DMS153 treated with DMSO at 0.1 percent for 48 hours (cell line): ENCODE results near the gene FRMD3.

ENCODE experiments used
- DNase-seq: peaks from one replicate; lab custom pipeline; 2025; ENCODE audit not compliant: unreplicated experiment; lab: John Stamatoyannopoulos, UW

FRMD3 gene

DNA sequence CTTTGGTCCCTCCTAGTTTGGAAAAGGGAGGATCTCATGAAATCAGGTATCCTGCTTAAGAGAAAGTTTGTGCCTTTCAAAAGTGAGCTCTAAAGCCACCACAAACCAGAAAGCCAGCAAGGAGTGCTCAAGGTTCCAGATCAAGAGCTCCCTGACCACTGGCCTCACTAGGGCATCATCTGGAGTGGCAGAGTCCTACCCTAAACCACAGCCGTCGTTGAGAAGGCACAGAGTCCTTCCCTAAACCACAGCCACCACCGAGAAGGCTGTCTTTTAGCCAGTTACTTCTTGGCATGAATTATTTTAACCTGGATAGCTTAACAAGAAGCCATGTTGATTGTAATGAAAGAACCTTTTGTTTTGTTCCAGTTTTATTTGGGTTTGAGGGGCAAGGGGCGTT lies 102.9 kb downstream of the FRMD3 start:
- DNase-seq: no peak

DNA sequence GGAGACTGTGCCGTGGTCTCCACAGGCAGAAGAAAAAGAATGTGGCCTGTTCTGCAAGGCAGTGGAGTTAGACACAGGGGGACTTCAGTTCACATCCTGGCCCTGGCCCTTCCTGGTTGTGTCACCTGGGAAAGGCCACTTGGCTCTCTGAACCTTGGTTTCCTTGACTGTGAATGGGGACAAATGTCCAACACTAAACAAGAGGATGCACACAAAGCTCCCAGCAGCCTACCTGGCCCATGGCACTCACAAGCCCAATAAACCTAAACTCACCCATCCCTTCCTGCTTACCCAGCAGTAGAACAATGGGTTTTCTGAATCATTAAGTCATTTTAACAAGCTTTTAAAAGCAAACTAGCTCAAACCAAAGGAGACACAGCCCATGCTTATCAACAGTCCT lies 103.9 kb downstream of the FRMD3 start:
- no peak for DNase-seq

DNA sequence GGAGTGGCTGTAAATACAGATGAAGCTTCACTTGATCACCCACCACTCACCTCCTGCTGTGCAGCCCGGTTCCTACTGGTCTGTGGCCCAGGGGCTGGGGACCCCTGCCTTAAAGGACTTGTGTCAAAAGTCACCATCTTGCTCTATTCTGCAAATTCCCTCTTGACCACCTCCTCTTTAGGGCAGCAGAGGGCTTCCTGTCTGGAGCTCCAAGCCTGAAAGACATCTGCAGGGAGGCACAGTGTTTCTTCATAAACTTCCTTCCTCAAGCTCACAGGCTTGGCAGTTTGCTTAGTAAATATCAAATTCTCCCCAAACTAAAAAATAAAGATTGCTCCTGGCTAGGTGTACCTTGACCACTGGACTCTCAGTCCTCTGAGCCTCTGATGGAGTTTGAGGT lies 104.4 kb downstream of the FRMD3 start:
- no peak for DNase-seq

DNA sequence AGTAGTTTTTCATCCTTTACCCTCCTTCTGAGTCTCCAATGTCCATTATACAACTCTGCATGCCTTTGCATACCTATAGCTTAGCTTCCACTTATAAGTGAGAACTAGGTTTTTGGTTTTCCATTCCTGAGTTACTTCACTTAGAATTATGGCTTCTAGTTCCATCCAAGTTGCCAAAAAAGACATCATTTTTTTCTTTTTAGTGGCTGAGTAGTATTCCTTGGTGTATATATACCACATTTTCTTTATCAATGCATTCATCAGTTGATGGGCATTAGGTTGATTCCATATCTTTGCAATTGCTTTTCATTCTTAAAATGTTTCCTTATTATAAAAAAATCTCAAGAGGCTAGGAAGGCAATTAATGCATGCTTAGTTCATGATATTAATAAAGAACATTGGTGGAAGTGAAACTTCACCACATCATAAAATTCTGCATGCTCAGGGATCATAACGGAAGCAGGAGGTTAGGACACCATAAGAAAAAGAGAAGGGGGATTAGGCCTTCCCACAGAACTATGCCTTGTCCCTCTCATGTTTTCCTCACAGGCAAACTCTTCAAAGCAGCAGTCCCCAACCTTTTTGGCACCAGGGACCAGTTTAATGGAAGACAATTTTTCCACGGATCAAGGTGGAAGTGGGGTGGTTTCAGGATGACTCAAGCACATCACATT lies 105.2 kb downstream of the FRMD3 start:
- DNase-seq: no peak

DNA sequence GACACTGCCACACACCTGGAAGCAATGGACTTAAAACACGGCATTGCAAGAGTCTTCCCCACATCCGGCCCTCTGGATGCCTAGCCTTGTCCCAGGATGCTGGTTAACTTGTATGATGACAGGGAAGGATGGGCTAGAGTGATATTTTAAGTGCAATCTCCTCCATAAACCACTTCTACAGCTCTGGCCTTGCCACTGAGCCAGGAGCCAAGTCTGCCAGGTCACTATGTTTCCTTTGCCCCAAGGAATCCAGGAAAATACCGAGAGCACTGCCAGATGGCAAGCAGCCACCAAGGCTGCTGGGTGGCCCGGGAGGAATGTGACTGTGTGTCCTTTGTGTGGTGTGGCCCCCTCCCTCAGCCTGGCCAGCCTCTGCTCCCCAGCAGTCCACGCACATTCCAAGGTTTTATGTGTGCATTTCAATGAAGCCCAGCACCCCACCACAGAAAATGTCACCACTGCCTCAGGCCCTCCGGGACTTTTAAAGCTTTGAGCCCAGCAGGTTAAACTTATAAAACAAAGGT lies 106.0 kb downstream of the FRMD3 start:
- no peak for DNase-seq

DNA sequence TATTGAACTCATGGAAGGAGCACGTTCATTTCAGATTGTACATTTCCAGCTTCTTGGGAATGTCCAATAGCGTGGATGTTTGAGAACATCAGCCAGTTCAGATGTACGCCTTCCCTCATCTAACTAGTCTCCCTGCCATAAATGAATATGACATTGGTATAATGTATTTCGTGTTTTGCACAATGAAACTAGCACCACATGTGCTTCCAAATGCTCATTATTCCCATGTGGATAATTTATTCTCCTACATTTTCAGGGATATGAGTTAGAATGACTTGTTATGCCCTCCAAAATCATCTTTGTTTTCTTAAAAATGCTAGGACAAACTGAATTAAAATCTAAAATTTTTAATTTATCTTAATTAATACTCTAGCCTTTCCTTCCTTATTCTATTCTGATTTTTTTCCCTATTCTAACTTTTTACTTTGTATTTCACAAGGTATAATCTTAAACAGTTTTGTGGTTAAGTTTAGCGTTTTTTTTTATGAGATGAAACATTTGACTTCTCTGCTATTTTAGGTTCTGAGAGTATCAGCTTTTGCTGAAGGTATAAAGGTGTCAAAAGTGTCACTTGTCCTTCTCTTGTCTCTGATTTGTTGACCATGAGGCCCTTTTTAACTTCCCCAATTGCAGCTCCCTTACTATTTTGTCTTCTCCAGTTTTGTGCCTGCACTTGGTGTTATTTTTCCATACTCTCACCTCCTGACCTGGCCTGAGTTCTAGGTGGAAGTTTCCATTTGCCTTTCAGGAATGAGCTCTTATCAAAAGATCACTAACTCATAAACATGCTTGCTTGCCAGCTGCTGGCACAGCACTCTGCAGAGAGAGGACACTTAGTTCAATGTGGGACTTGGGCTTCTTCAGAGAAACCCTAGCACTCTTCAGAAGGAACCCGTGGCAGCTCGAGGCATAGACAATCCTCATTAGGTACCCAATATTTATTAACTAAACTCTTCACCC lies 106.8 kb downstream of the FRMD3 start:
- no peak for DNase-seq

DNA sequence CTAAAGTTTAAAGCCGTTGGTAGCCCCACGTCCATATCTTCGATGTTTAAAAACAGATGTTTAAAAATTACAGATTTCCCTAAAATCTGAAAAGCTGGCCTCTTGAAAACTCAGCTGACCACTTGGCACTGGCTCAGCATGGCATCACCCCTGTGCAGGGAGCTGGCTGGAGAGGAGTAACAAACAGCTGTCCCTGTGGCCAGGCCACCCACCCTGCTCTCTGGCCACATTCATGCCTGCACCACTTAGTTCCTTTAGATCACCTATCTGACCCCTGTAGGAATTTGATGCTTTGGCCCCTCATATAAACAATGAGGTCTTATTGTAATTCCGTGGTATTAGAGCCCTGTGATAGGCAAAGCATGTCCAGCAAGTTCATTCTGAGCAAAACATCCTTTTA lies 107.5 kb downstream of the FRMD3 start:
- DNase-seq: no peak

DNA sequence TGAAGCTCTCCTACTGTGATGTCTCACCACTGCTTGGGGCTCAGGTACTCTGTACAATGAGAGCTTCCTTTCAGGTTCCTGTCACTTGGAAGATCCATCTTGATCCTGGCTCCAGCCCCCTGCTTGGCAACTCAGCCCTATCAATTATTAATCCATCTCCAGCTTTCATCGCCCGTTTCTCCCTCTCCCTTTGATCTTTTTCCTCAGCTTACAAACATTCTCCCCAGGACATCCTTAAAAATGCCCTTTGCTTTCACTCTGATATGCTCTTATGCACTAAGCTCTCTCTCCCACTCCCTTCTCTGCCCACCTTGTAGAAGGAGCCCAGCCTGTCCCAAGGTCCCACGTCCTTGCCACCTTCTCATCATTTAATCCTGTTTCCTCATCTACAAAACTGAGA lies 109.0 kb downstream of the FRMD3 start:
- DNase-seq: no peak

DNA sequence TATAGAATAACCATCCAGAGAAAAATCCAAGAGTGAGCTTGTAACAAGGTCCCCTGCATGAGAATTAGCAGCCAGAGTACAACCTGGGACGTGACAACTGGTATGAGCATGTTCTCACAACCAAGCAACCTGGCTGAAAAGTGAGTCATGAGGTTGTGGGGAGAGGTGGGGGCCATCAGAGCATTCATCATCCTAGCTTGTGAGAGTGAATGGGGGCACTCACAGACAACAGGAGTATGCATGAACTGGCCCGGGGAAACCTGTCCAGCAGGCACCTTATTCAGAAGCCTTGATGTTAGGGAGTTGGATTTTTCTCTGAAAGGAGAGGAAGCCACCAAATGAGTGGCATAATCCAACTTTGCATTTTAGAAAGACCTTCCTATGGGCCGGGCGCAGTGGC lies 113.0 kb downstream of the FRMD3 start:
- DNase-seq: no peak

DNA sequence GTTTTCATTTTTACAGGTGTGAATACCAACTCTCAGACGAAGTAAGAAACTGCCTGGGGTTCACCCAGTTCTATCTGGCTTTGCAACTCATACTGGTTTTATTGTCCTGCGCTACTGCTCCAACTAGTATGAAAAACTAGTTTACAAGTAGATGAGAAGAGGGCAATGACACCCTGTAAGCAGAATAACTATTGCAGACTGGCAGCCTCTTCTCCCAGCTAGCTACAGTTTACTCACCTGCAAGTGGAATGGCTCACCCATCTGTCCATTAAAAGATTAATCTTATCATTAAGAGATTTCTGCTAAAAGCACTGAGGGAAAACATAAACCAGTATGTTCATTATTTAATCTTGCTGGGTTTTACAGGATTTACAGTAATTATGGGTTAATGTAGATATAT lies 113.4 kb downstream of the FRMD3 start:
- DNase-seq: no peak

DNA sequence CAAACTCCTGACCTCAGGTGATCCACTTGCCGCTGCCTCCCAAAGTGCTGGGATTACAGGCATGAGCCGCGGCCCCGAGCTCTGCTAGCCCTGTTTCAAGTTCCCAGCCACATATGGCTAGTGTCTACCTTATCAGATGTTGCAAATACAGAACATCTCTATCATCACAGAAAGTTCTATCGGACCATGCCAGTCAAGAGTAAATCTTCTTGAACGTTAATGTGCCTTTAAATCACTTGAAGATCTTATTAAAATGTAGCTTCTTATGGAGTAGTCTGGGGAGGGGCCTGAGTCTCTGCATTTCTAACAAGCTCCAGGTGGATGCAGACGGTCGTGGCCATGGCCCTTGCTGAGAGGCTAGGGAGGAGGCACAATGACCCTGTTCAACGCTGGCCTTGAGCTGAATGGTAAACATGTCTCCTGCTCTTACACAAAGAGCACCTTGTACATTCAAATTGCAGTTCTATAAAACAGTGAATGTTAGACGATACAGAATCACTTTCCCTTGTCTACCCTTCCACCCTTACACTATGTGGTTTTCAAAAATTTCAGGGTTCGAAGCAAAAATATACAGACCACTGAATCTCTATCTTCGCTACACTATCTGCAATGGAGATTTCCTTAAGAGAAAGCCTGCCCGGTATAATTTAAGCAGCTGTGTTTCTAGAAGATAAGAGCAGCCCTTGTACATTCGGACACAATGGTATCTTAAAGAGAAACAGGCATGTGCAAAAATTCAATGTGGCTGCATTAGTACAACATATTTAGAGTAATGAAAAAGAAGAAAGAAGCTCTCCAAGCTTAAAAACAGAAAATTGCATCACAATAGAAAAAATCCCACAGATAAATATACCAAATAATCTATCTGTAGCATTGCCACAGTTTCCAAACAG lies 114.1 kb downstream of the FRMD3 start:
- no peak for DNase-seq

DNA sequence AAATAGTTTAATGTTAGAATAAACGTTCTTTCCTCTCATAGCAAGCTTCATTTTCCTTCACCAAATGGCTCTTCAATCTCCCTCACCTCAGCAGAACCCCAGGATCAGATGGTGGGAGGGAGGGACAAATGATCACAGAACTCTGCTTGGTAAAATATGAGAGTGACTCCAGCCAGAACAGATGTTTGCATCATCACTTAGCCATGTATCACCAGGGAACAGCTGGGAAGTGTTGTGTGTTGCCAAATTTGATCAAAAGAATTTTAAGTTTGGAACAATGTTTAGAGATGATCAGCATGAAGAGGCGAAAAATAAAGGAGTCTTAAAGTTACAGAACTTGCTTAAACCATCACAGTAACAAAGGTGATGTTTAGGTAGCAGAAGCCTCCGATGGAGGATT lies 115.7 kb downstream of the FRMD3 start:
- DNase-seq: no peak

DNA sequence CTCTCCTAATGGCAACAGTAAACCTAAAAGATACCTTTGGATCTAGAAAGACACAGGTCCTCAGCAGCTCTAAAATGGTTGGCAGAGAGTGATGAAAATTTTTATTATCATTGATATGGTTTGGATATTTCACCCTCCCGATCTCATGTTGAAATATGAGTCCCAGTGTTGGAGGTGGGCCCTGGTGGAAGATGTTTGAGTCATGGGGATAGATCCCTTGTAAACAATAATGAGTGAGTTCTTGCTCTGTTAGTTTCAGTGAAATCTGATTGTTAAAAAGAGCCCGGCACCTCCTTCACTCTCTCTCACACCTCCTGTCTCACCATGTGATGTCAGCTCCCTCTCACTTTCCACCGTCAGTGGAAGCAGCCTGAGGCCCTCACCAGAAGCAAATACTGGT lies 117.7 kb downstream of the FRMD3 start:
- no peak for DNase-seq

DNA sequence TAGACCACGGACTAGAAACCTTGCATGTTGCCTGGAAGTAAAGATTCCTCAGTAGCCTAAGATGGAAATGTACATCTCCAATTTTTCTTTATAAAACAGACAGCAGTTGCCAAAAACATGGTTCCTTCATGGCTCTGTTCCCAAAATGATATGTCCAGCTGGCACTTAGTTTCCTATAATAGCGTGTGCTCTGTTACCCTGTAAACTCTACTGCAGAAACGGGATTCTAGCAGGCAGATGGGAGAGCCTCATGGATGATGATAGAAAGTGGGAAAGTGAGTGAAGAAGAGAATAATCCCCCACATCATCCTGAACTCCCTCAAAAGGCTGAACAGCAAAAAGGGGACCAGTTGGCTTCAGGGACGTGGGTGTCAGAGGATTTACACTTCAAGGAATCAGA lies 118.2 kb downstream of the FRMD3 start:
- DNase-seq: no peak

DNA sequence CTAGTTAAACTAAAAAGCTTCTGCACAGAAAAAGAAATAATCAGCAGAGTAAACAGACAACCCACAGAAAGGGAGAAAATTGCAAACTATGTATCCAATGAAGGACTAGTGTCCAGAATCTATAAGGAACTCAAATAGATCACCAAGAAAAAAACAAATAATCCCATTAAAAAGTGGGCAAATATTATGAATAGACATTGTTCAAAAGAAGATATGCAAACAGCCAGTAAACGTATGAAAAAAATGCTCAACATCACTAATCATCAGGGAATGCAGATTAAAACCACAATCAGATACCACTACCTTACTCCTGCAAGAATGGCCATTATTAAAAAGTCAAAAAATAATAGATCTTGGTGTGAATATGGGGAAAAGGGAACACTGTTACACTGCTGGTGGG lies 119.9 kb downstream of the FRMD3 start:
- DNase-seq: no peak

DNA sequence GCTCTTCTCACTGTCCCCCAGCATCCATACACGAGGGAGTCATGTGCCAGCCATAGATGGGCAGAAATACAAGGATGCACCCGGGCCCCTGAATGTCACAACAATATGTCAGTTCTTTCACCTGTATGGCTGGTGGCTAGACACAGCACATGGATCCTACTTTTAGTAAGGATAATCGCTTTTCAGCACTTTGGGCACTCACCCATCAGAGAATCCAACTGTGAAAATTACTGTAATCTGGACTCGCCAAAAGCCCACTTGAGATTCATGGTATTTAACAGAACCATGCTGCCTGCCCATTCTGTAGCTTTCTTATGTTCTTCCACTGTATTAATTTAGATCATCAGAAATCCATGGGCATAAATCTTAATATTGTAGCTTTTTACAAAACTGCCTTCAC lies 124.8 kb downstream of the FRMD3 start:
- no peak for DNase-seq

DNA sequence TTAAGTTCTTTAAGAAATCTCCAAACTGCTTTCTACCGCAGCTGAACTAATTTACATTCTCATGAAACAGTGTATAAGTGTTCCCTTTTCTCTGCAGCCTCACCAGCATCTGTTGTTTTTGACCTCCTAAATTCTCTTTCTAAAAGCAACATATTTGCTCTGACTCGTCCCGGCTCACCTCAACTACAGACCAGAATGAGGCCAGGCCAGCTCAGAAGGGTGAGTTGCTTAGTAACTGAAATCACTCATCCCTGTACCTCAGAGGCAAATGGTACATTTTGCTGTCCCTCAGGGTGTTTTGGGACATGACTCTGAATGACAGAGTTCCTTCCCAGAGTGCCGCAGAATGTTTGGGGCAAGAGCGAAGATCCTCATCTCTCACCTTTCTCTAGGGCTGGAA lies 127.5 kb downstream of the FRMD3 start:
- no peak for DNase-seq

DNA sequence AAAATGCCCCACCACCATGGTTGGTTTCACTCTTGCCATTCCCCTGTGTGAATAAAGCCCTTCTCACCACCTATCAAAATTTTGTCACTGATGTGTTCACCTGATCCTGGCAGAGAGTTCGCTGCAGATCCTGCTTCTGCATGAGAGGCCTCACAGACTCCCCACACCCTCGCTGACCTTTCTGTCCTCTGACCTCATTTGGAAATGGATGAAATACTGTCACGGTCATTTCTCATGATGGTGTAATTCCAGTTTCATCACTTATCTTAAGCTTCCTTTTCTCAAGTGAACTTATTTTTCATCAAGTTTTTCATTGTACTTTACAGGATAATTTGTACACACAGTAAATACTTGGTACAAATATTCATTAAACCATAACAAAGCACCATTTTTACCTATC lies 131.3 kb downstream of the FRMD3 start:
- DNase-seq: no peak

DNA sequence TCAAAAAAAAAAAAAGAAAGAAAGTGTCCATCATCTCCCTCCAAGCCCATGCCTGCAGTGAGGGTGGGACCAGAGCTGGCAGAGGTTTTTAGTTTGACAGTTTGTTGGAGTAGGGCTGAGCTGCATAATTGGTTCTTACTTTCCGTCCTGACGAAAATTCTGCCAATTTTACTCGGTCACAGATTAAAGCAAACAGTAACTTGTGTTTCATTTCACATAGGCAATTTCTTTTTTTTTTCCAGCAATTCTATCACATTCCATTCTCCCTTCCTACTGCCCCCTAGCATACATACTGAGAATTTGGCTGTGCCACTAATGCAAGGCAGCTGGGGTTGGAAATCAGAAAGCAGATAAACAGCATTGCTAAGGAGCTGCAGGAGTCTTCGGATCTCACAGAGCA lies 132.4 kb downstream of the FRMD3 start:
- DNase-seq: no peak

DNA sequence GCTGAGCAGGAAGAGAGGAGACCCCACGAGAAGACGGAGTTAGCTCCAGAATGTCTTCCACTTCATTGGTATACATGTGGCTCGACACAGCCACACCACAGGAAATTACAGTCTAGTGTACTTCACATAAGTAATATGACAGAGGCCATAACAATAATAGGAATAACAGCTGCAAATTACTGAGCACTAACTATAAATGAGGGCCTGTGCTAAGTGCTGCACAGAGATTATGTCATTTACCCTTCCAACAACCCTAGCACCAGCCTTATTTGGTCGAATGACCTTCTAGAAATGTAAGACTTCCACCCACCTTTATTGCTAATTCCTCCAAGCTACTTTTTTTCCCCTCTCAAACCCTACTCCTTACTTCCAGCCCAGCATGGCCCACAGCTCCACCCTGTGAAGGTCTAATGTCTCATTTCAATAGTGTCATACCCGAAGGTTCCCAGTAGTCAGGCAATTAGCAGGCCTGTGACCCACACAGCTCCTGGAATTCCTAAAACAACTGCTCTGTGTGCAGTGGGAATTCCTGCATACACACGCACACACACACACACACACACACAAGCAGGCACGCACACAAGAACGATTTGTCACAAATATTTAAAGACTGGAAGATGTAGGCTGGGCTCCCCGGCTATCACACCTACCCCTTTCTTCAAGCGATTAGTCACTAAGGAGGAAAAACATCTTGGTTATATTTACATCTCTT lies 134.5 kb downstream of the FRMD3 start:
- no peak for DNase-seq
